Adrenal gland (tissue), 12 donors: ENCODE results near the gene MSRB3. TPM values are rescaled to one million over a fixed set of nuclear protein-coding genes. Genes with fewer than 3 reads are reported as not detected.

ENCODE experiments used
- DNase-seq, 7 donors: peaks; one replicate each; pipeline ENCODE4 v3.0.0-alpha.2; 2019 to 2020
- H3K27ac ChIP-seq, 5 donors: fragments of 200-600 bp; sonication (generic) in 4 of 5; 1 replicate in 3 of 5; 2 replicates in 2 of 5; pipeline versions ENCODE4 v1.5.1 to v1.8.0; 2016 to 2020; ENCODE audit warnings: mild to moderate bottlenecking in 1 of 5
- H3K27me3 ChIP-seq: fragments of 200-600 bp; 2 replicates; pipeline ENCODE4 v1.8.0; 2021
- H3K36me3 ChIP-seq, 2 donors: fragments of 200-600 bp; replicated peaks in 1 of 2; 1 replicate in 1 of 2; 2 replicates in 1 of 2; pipeline versions ENCODE4 v1.5.1 to v1.8.0; 2018 to 2022
- H3K4me1 ChIP-seq, 2 donors: fragments of 200-600 bp; replicated peaks in 1 of 2; 1 replicate in 1 of 2; 2 replicates in 1 of 2; pipeline versions ENCODE4 v1.5.1 to v1.8.0; 2018 to 2021
- H3K4me3 ChIP-seq, 4 donors: fragments of 200-600 bp; sonication (generic) in 3 of 4; one replicate each; pipeline ENCODE4 v1.5.1; 2016 to 2018
- H3K9me3 ChIP-seq, 3 donors: fragments of 200-600 bp; sonication (generic) in 1 of 3; replicated peaks in 1 of 3; 1 replicate in 2 of 3; 2 replicates in 1 of 3; pipeline versions ENCODE4 v1.5.1 to v1.8.0; 2016 to 2021
- POLR2A ChIP-seq, 2 donors: fragments of 450-650 bp; IDR thresholded peaks; one replicate each; pipeline ENCODE4 v1.6.1; 2017; ENCODE audit warnings: antibody characterized with exemption in 2 of 2, mild to moderate bottlenecking in 2 of 2, moderate library complexity in 1 of 2
- WGBS, 4 donors: extraction: QIAGEN DNeasy Blood & Tissue Kit in 2 of 4; methylation state at CpG; one replicate each; pipeline versions ENCODE4 v1.1.5 to v1.1.7; 2013 to 2017; 5-methylcytosine and 5-hydroxymethylcytosine counted together
- intact Hi-C, 2 donors: fragments of 100-400 bp; cut with DNase I; formaldehyde crosslinking; loops; one replicate each; pipeline versions ENCODE4 v1.14.1 to v1.15.0; 2022 to 2023
- polyA plus RNA-seq, 3 donors: library from polyadenylated mRNA; stranded (reverse); fragments of 200-250 nt in 2 of 3; fragments of 350-450 nt in 1 of 3; fragmentation: Illumina TruSeq in 1 of 3; extraction: RNeasy Lipid Tissue Mini Kit (QIAGEN cat#74804) in 1 of 3; gene quantifications; one replicate each; pipeline ENCODE4 v1.2.3, GENCODE V29; 2013 to 2014
- total RNA-seq, 9 donors: library from RNA; depleted of rRNA in 4 of 9; stranded (reverse); fragments of >200 nt in 4 of 9; fragments of 120-200 nt in 1 of 9; fragmentation: NEBNext Ultra II Directional in 1 of 9; extraction: Animal tissue kit (Norgen Biotek cat#: 25700) in 1 of 9; gene quantifications; one replicate each; pipeline versions ENCODE4 v1.1.0 to v1.2.4, GENCODE V29; 2013 to 2023
- donor health status: healthy with polysubstance abuse.
- donor health status: Bipolar disorder and iron deficiency.
- donor health status: DM: yes; HTN: yes; CAD: no.
- donor health status: DM: no; HTN: no; CAD: no.
- donor health status: DM: no; HTN: no; CAD: no.
- donor health status: DM: yes; HTN: yes; CAD: no.

MSRB3 gene
- total and polyA plus RNA-seq, 12 donors: 5.5 to 23.8 (median 9.7) TPM

GRCh38 chr12:65511912-65512311, 233.4 kb downstream of the MSRB3 start:
- DNase-seq: no peak
- WGBS, 4 donors: 74 to 92% (median 79%) methylated on average over 3 of the region's 3 CpGs
- no peaks in the 10 kb centered on the region for H3K27me3 ChIP-seq
- intact Hi-C loops: no loop called here
- no peaks in the 10 kb centered on the region for H3K9me3 ChIP-seq
- H3K4me3 ChIP-seq: no peak overlapping the region
- no peak for TF ChIP-seq POLR2A (IDR thresholded peaks at IDR 0.05)
- no peaks in the 10 kb centered on the region for H3K36me3 ChIP-seq
- no peak overlapping the region for H3K27ac ChIP-seq
- no peaks in the 10 kb centered on the region for H3K4me1 ChIP-seq

Other genes starting within 250 kb of the MSRB3 start
- gene WIF1, start 157.4 kb upstream of the MSRB3 start, total RNA-seq: 1 to 10 TPM in 2 of 9 donors, under 1 TPM in 5, not detected in 2; 0.12 to 3.8 (median 0.53) TPM
- gene WIF1, start 157.4 kb upstream of the MSRB3 start, polyA plus RNA-seq: under 1 TPM in 2 of 3 donors, not detected in 1; 0.24 to 0.51 TPM
- gene LEMD3, start 109.1 kb upstream of the MSRB3 start, total RNA-seq: 10 to 100 TPM; 17.8 to 52.1 (median 26.4) TPM
- 10 to 100 TPM in 2 of 3 donors, 1 to 10 TPM in 1; 7.1 to 15.7 (median 10.5) TPM for gene LEMD3, start 109.1 kb upstream of the MSRB3 start, polyA plus RNA-seq